HL-60 (cell line): Measurements from ENCODE around the gene RCL1.

Experiments
- GABPA ChIP-seq: IDR thresholded peaks from 2 replicates; pipeline ENCODE4 v1.6.1; 2012; ENCODE audit warnings: low read depth
- POLR2AphosphoS5 ChIP-seq: IDR thresholded peaks from 2 replicates; pipeline ENCODE4 v1.6.1; 2012; ENCODE audit warnings: low read depth
- TF ChIP-seq, protein P1 (sequence below): IDR thresholded peaks from one replicate; pipeline ENCODE4 v1.5.1; 2011; ENCODE audit warnings: low read length, control low read depth, inconsistent platforms; ENCODE audit not compliant: insufficient read depth
- TF ChIP-seq, protein P2 (sequence below): IDR thresholded peaks from 2 replicates; pipeline ENCODE4 v1.6.1; 2012; ENCODE audit warnings: low read depth; ENCODE audit not compliant: insufficient replicate concordance

DNA sequence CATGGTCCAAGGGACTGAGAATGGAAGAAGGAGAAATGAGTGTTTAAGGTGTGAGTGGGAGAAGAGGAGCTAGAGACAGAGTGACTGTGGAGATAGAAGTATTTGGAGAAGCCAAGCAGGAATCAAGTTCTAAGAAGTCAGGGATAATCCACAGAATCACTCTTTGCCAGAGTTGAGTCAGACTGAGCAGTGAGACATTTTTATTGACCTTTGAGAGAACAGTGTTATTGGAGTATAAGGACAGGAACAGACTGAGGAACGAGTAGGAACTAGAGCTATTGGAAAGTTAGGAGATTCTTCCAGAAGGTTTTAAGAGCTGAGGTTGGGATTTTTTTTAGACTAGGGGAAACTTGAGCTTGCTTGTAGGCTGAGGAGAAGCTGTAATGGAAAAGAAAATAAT, 37.2 kb downstream of the RCL1 start:
- TF ChIP-seq, protein P1, sequence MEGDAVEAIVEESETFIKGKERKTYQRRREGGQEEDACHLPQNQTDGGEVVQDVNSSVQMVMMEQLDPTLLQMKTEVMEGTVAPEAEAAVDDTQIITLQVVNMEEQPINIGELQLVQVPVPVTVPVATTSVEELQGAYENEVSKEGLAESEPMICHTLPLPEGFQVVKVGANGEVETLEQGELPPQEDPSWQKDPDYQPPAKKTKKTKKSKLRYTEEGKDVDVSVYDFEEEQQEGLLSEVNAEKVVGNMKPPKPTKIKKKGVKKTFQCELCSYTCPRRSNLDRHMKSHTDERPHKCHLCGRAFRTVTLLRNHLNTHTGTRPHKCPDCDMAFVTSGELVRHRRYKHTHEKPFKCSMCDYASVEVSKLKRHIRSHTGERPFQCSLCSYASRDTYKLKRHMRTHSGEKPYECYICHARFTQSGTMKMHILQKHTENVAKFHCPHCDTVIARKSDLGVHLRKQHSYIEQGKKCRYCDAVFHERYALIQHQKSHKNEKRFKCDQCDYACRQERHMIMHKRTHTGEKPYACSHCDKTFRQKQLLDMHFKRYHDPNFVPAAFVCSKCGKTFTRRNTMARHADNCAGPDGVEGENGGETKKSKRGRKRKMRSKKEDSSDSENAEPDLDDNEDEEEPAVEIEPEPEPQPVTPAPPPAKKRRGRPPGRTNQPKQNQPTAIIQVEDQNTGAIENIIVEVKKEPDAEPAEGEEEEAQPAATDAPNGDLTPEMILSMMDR = no peak
- no peak for TF ChIP-seq POLR2AphosphoS5
- no peak for TF ChIP-seq GABPA
- TF ChIP-seq, protein P2, sequence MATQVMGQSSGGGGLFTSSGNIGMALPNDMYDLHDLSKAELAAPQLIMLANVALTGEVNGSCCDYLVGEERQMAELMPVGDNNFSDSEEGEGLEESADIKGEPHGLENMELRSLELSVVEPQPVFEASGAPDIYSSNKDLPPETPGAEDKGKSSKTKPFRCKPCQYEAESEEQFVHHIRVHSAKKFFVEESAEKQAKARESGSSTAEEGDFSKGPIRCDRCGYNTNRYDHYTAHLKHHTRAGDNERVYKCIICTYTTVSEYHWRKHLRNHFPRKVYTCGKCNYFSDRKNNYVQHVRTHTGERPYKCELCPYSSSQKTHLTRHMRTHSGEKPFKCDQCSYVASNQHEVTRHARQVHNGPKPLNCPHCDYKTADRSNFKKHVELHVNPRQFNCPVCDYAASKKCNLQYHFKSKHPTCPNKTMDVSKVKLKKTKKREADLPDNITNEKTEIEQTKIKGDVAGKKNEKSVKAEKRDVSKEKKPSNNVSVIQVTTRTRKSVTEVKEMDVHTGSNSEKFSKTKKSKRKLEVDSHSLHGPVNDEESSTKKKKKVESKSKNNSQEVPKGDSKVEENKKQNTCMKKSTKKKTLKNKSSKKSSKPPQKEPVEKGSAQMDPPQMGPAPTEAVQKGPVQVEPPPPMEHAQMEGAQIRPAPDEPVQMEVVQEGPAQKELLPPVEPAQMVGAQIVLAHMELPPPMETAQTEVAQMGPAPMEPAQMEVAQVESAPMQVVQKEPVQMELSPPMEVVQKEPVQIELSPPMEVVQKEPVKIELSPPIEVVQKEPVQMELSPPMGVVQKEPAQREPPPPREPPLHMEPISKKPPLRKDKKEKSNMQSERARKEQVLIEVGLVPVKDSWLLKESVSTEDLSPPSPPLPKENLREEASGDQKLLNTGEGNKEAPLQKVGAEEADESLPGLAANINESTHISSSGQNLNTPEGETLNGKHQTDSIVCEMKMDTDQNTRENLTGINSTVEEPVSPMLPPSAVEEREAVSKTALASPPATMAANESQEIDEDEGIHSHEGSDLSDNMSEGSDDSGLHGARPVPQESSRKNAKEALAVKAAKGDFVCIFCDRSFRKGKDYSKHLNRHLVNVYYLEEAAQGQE = no peak
